GM21381 (cell line): Measurements from ENCODE around the gene RAD17.
"Not testable (repeated sequence)": the region's sequence is repeated elsewhere in the genome, so short reads cannot be mapped to it uniquely, and the experiment has no call there.

Experiments used
- ATAC-seq: cut with Tn5 transposase; IDR thresholded peaks from one replicate; pipeline ENCODE4 v1.9.1; 2021; ENCODE audit warnings: mild to moderate bottlenecking, moderate library complexity; ENCODE audit not compliant: unreplicated experiment

Gene RAD17

GRCh38 chr5:69372394-69372793, 2.8 kb downstream of the RAD17 start:
- ATAC-seq = no peak

GRCh38 chr5:69374911-69375446, 5.4 kb downstream of the RAD17 start:
- peak; percentile 61 for ATAC-seq

- ATAC-seq = no peak
These were observed 8.8 kb downstream of the RAD17 start for GRCh38 chr5:69378376-69378775.

GRCh38 chr5:69404659-69405330, 35.2 kb downstream of the RAD17 start:
- ATAC-seq = no peak

GRCh38 chr5:69414885-69415583, 45.4 kb downstream of the RAD17 start, which contains the start of gene MARVELD2:
TSS of gene MARVELD2 (plus strand) at chr5:69415116. CDS start at chr5:69419386, 4,270 bp downstream.
- ATAC-seq = peak; percentile 80

- no peak for ATAC-seq
These were observed 46.0 kb downstream of the RAD17 start for GRCh38 chr5:69415584-69415958.

GRCh38 chr5:69416180-69416579, 46.6 kb downstream of the RAD17 start:
- no peak for ATAC-seq

- ATAC-seq = no peak
These were observed 47.1 kb downstream of the RAD17 start for GRCh38 chr5:69416699-69417098.

GRCh38 chr5:69418554-69418953, 48.9 kb downstream of the RAD17 start:
- ATAC-seq = no peak

GRCh38 chr5:69431424-69432303, 62.0 kb downstream of the RAD17 start:
- peak; percentile 7 for ATAC-seq

GRCh38 chr5:69432412-69433206, 63.0 kb downstream of the RAD17 start:
- peak; percentile 54 for ATAC-seq

- ATAC-seq = not testable (repeated sequence)
These were observed 65.8 kb downstream of the RAD17 start for GRCh38 chr5:69435276-69435884.

- no peak for ATAC-seq
These were observed 74.6 kb downstream of the RAD17 start for GRCh38 chr5:69444127-69444754.

GRCh38 chr5:69449511-69449910, 79.9 kb downstream of the RAD17 start:
- ATAC-seq = no peak

- ATAC-seq = no peak
These were observed 80.5 kb downstream of the RAD17 start for GRCh38 chr5:69450116-69450515.

GRCh38 chr5:69450527-69450926, 80.9 kb downstream of the RAD17 start:
- ATAC-seq = not testable (repeated sequence)

GRCh38 chr5:69451941-69452647, 82.5 kb downstream of the RAD17 start:
- no peak for ATAC-seq

GRCh38 chr5:69453487-69453886, 83.9 kb downstream of the RAD17 start:
- ATAC-seq = not testable (repeated sequence)
